ENCODE data around the gene SH2D1A. TPM values are rescaled to one million over a fixed set of nuclear protein-coding genes. Genes with fewer than 3 reads are reported as not detected.

The SH2D1A gene
- total and polyA plus RNA-seq, 2 of the 13 experiments (the other 11 are each of a cell fraction or from before 2014, with no cell fraction given) = not detected

GRCh38 chrX:124373348-124373747, 27.0 kb downstream of the SH2D1A start (continued):
- no peak for TF ChIP-seq ZNF574 (CRISPR knock-in tag; IDR thresholded peaks at IDR 0.05)
- TF ChIP-seq MIER2 (CRISPR knock-in tag; IDR thresholded peaks at IDR 0.05) = no peak
- no peak for TF ChIP-seq PHB2 (IDR thresholded peaks at IDR 0.05; ENCODE audit: partially characterized antibody)
- TF ChIP-seq SIX4 (CRISPR knock-in tag; IDR thresholded peaks at IDR 0.05) = no peak

- Histone ChIP-seq H3K9ac (ENCODE audit: insufficient read depth, low read depth, low read length) (no peak overlapping the region), H3K36me3 (replicated peaks in 1 of 2; ENCODE audit: control insufficient read depth in 1 of 2, insufficient read depth in 2 of 2, low read length in 2 of 2) (no peaks in the 10 kb centered on the region), H2AFZ (ENCODE audit: low read length) (no peak overlapping the region), H3K4me1 (ENCODE audit: insufficient read depth, low read length) (no peaks in the 10 kb centered on the region), H3K4me2 (ENCODE audit: low read depth, low read length) (no peak overlapping the region), H3K27me3 (ENCODE audit: control insufficient read depth in 1 of 2, insufficient read depth in 2 of 2, low read length in 2 of 2) (no peaks in the 10 kb centered on the region), H3K79me2 (ENCODE audit: insufficient read depth, low read length) (no peaks in the 10 kb centered on the region), H3K9me3 (ENCODE audit: low read length) (no peaks in the 10 kb centered on the region), H4K20me1 (ENCODE audit: insufficient read depth, low read length) (no peaks in the 10 kb centered on the region), H3K4me3 (replicated peaks in 1 of 3; ENCODE audit: insufficient read depth in 1 of 3, low read depth in 2 of 3, low read length in 3 of 3) (no peak overlapping the region), H3K27ac (ENCODE audit: extremely low read length, insufficient read depth, low read length) (no peak overlapping the region)
- FAIRE-seq (no peak), ATAC-seq (no peak), DNase-seq (ENCODE audit: low spot score) (no peak)
- BruUV-seq (replicated peaks) = no TSS peak
- WGBS (ENCODE audit: low lambda C conversion rate) = 20% methylated on average over 4 of the region's 4 CpGs
- TF ChIP-seq SUZ12 (IDR thresholded peaks at IDR 0.05; ENCODE audit: low read depth, low read length) = no peak
- no peak for TF ChIP-seq ZBTB14 (CRISPR knock-in tag; IDR thresholded peaks at IDR 0.05)
- TF ChIP-seq KLF15 (CRISPR knock-in tag; IDR thresholded peaks at IDR 0.05; ENCODE audit: borderline replicate concordance) = no peak
- TF ChIP-seq ZNF10 (CRISPR knock-in tag; IDR thresholded peaks at IDR 0.05; ENCODE audit: borderline replicate concordance, low read depth) = no peak
- no peak for TF ChIP-seq RBM39 (IDR thresholded peaks at IDR 0.05; ENCODE audit: low read depth, low read length, poor library complexity, severe bottlenecking)
- TF ChIP-seq CC2D1A (CRISPR knock-in tag; IDR thresholded peaks at IDR 0.05) = no peak
- TF ChIP-seq CREBL2 (CRISPR knock-in tag; IDR thresholded peaks at IDR 0.05; ENCODE audit: borderline replicate concordance) = no peak
- TF ChIP-seq SRSF1 (optimal IDR thresholded peaks at IDR 0.05; ENCODE audit: low read depth, low read length) = no peak
- no peak for TF ChIP-seq ZZZ3 (CRISPR knock-in tag; IDR thresholded peaks at IDR 0.05; ENCODE audit: borderline replicate concordance)
- no peak for TF ChIP-seq PCBP2 (optimal IDR thresholded peaks at IDR 0.05; ENCODE audit: low read depth, low read length, poor library complexity, severe bottlenecking)
- TF ChIP-seq ZBTB20 (CRISPR knock-in tag; IDR thresholded peaks at IDR 0.05; ENCODE audit: borderline replicate concordance, low read depth) = no peak
- TF ChIP-seq KLF11 (CRISPR knock-in tag; IDR thresholded peaks at IDR 0.05) = no peak
- TF ChIP-seq ZNF282 (IDR thresholded peaks at IDR 0.05; ENCODE audit: partially characterized antibody) = no peak
- no peak for TF ChIP-seq RXRA (CRISPR knock-in tag; IDR thresholded peaks at IDR 0.05)
- no peak for TF ChIP-seq XRCC5 (optimal IDR thresholded peaks at IDR 0.05; ENCODE audit: low read length)
- ChIA-PET POLR2A (no interaction called here), CTCF (ENCODE audit: low intra/inter-chr PET ratio, low total read pairs) (no interaction called here)
- in situ Hi-C loops (cut with HindIII; ENCODE audit: extremely low pct_ligation_motif_present, low pct_unique_long_range_greater_than_20kb) (no loop called here), intact Hi-C loops (cut with micrococcal nuclease; ENCODE audit: unreplicated experiment) (no loop called here)
These were observed 32.3 kb downstream of the SH2D1A start for GRCh38 chrX:124378643-124379042.

Data from HepG2 (cell line).